Activated T-cell treated with anti-CD3 and anti-CD28 coated beads for 24 hours (primary cell): ENCODE measurements around the gene TMCO4.
"Not testable (repeated sequence)": the region's sequence is repeated elsewhere in the genome, so short reads cannot be mapped to it uniquely, and the experiment has no call there.

ENCODE experiments used
- DNase-seq: peaks from one replicate; pipeline ENCODE4 v3.0.0-alpha.2; 2020; ENCODE audit warnings: low read depth

The TMCO4 gene

GRCh38 chr1:19799230-19800075, at the start of gene TMCO4:
Gene TMCO4 (minus strand): TSS chr1:19799916. CDS start chr1:19780758, 19,158 bp downstream.
- DNase-seq = peak; percentile 36

- not testable (repeated sequence) for DNase-seq
These were observed 49.6 kb upstream of the TMCO4 start for GRCh38 chr1:19849307-19849706.

- DNase-seq = not testable (repeated sequence)
These were observed 47.6 kb upstream of the TMCO4 start for GRCh38 chr1:19847334-19847733.

- DNase-seq = no peak
These were observed 46.6 kb upstream of the TMCO4 start for GRCh38 chr1:19846338-19846737.

- DNase-seq = no peak
These were observed 45.8 kb upstream of the TMCO4 start for GRCh38 chr1:19845555-19845954.

GRCh38 chr1:19844731-19845495, 45.2 kb upstream of the TMCO4 start:
- DNase-seq = no peak

GRCh38 chr1:19840228-19840627, 40.5 kb upstream of the TMCO4 start:
- DNase-seq = no peak

GRCh38 chr1:19837866-19838265, 38.1 kb upstream of the TMCO4 start:
- no peak for DNase-seq

GRCh38 chr1:19835578-19835977, 35.9 kb upstream of the TMCO4 start:
- no peak for DNase-seq

GRCh38 chr1:19831441-19831840, 31.7 kb upstream of the TMCO4 start:
- DNase-seq = no peak

- DNase-seq = no peak
These were observed 28.8 kb upstream of the TMCO4 start for GRCh38 chr1:19828546-19828945.

GRCh38 chr1:19825298-19825697, 25.6 kb upstream of the TMCO4 start:
- DNase-seq = no peak

- no peak for DNase-seq
These were observed 24.8 kb upstream of the TMCO4 start for GRCh38 chr1:19824541-19824940.

- DNase-seq = no peak
These were observed 24.3 kb upstream of the TMCO4 start for GRCh38 chr1:19824036-19824435.

- DNase-seq = no peak
These were observed 20.0 kb upstream of the TMCO4 start for GRCh38 chr1:19819701-19820100.

GRCh38 chr1:19818324-19818723, 18.6 kb upstream of the TMCO4 start:
- no peak for DNase-seq

- no peak for DNase-seq
These were observed 17.4 kb upstream of the TMCO4 start for GRCh38 chr1:19817160-19817559.

GRCh38 chr1:19816737-19817086, 17.0 kb upstream of the TMCO4 start:
- DNase-seq = not testable (repeated sequence)

GRCh38 chr1:19815801-19816736, 16.4 kb upstream of the TMCO4 start:
- no peak for DNase-seq

GRCh38 chr1:19814681-19815503, 15.2 kb upstream of the TMCO4 start, which contains the start of gene RNF186:
Gene RNF186 (minus strand): TSS chr1:19815283. CDS start chr1:19815101, 182 bp downstream.
- no peak for DNase-seq

GRCh38 chr1:19814244-19814661, 14.5 kb upstream of the TMCO4 start:
- no peak for DNase-seq
